ENCODE results near the gene IL5. TPM values are rescaled to one million over a fixed set of nuclear protein-coding genes. Genes with fewer than 3 reads are reported as not detected.

IL5 gene
- polyA plus RNA-seq, 1 donor (not counting 4 experiments of a cell fraction or from before 2014, with no cell fraction given): not detected

- Histone ChIP-seq H3K9me1 (ENCODE audit: control insufficient read depth, extremely low read depth, insufficient read depth, low read length) (no peaks in the 10 kb centered on the region), H3K4me1 (ENCODE audit: control insufficient read depth, extremely low read depth, insufficient read depth, low read length) (peaks cover 3% of the 10 kb centered on the region), H2AFZ (ENCODE audit: control insufficient read depth, low read length) (no peak overlapping the region), H3K27me3 (ENCODE audit: control insufficient read depth, extremely low read depth, insufficient read depth, low read length) (no peaks in the 10 kb centered on the region), H4K20me1 (ENCODE audit: control insufficient read depth, extremely low read depth, insufficient read depth, low read length) (no peaks in the 10 kb centered on the region), H3K27ac (ENCODE audit: control insufficient read depth, insufficient read depth, low read length) (no peak overlapping the region), H3K36me3 (ENCODE audit: control insufficient read depth in 2 of 2, extremely low read depth in 1 of 2, insufficient read depth in 2 of 2, low read length in 2 of 2) (no peaks in the 10 kb centered on the region), H3K9ac (ENCODE audit: control insufficient read depth, extremely low read depth, insufficient read depth, low read length) (no peak overlapping the region), H3K4me3 (ENCODE audit: control insufficient read depth in 2 of 3, extremely low read depth in 1 of 3, insufficient read depth in 2 of 3, low read depth in 1 of 3, low read length in 3 of 3) (no peak overlapping the region), H3K4me2 (ENCODE audit: control insufficient read depth, extremely low read depth, insufficient read depth, low read depth, low read length) (no peak overlapping the region), H3K79me2 (ENCODE audit: control insufficient read depth, insufficient read depth, low read length) (no peaks in the 10 kb centered on the region), H3K9me3 (ENCODE audit: control insufficient read depth, low read depth, low read length) (no peaks in the 10 kb centered on the region)
- no peak for TF ChIP-seq EZH2 (IDR thresholded peaks at IDR 0.05; ENCODE audit: low read length)
- TF ChIP-seq, protein P1, sequence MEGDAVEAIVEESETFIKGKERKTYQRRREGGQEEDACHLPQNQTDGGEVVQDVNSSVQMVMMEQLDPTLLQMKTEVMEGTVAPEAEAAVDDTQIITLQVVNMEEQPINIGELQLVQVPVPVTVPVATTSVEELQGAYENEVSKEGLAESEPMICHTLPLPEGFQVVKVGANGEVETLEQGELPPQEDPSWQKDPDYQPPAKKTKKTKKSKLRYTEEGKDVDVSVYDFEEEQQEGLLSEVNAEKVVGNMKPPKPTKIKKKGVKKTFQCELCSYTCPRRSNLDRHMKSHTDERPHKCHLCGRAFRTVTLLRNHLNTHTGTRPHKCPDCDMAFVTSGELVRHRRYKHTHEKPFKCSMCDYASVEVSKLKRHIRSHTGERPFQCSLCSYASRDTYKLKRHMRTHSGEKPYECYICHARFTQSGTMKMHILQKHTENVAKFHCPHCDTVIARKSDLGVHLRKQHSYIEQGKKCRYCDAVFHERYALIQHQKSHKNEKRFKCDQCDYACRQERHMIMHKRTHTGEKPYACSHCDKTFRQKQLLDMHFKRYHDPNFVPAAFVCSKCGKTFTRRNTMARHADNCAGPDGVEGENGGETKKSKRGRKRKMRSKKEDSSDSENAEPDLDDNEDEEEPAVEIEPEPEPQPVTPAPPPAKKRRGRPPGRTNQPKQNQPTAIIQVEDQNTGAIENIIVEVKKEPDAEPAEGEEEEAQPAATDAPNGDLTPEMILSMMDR (optimal IDR thresholded peaks at IDR 0.05 in 1 of 3, IDR thresholded peaks at IDR 0.05 in 1 of 3, conservative IDR thresholded peaks at IDR 0.05 in 1 of 3; ENCODE audit: extremely low read depth in 1 of 3, insufficient read depth in 2 of 3, low read length in 3 of 3): no peak
- no peak for FAIRE-seq
- dilution Hi-C loops (cut with MboI; ENCODE audit: extremely low pct_ligation_motif_present, low sequenced_read_pairs): no loop called here
- DNase-seq (ENCODE audit: low read depth, low spot score): no peak
Observed at GRCh38 chr5:132505641-132506040, 37.7 kb downstream of the IL5 start.

GRCh38 chr5:132504746-132505145 is 38.6 kb downstream of the IL5 start:
- no peaks in the 10 kb centered on the region for H3K4me1 ChIP-seq (ENCODE audit: control insufficient read depth, extremely low read depth, insufficient read depth, low read length)
- no peak overlapping the region for H3K9ac ChIP-seq (ENCODE audit: control insufficient read depth, extremely low read depth, insufficient read depth, low read length)
- no peak for DNase-seq (ENCODE audit: low read depth, low spot score)
- no peak overlapping the region for H3K4me2 ChIP-seq (ENCODE audit: control insufficient read depth, extremely low read depth, insufficient read depth, low read depth, low read length)
- no peak overlapping the region for H2AFZ ChIP-seq (ENCODE audit: control insufficient read depth, low read length)
- H3K9me1 ChIP-seq (ENCODE audit: control insufficient read depth, extremely low read depth, insufficient read depth, low read length): no peaks in the 10 kb centered on the region
- H3K9me3 ChIP-seq (ENCODE audit: control insufficient read depth, low read depth, low read length): no peaks in the 10 kb centered on the region
- H3K27me3 ChIP-seq (ENCODE audit: control insufficient read depth, extremely low read depth, insufficient read depth, low read length): no peaks in the 10 kb centered on the region
- H3K4me3 ChIP-seq (ENCODE audit: control insufficient read depth in 2 of 3, extremely low read depth in 1 of 3, insufficient read depth in 2 of 3, low read depth in 1 of 3, low read length in 3 of 3): no peak overlapping the region
- no peaks in the 10 kb centered on the region for H3K79me2 ChIP-seq (ENCODE audit: control insufficient read depth, insufficient read depth, low read length)
- no peak for FAIRE-seq
- TF ChIP-seq, protein P1 (optimal IDR thresholded peaks at IDR 0.05 in 1 of 3, IDR thresholded peaks at IDR 0.05 in 1 of 3, conservative IDR thresholded peaks at IDR 0.05 in 1 of 3; ENCODE audit: extremely low read depth in 1 of 3, insufficient read depth in 2 of 3, low read length in 3 of 3): no peak
- TF ChIP-seq EZH2 (IDR thresholded peaks at IDR 0.05; ENCODE audit: low read length): no peak
- no peak overlapping the region for H3K27ac ChIP-seq (ENCODE audit: control insufficient read depth, insufficient read depth, low read length)
- no peaks in the 10 kb centered on the region for H3K36me3 ChIP-seq (ENCODE audit: control insufficient read depth in 2 of 2, extremely low read depth in 1 of 2, insufficient read depth in 2 of 2, low read length in 2 of 2)
- dilution Hi-C loops (cut with MboI; ENCODE audit: extremely low pct_ligation_motif_present, low sequenced_read_pairs): no loop called here
- no peaks in the 10 kb centered on the region for H4K20me1 ChIP-seq (ENCODE audit: control insufficient read depth, extremely low read depth, insufficient read depth, low read length)
